Middle frontal gyrus (tissue), 1 donor: ENCODE results near the gene ABLIM1.
"Not testable (repeated sequence)": the region's sequence is repeated elsewhere in the genome, so short reads cannot be mapped to it uniquely, and the experiment has no call there.

Source experiments
- DNase-seq: peaks from one replicate; pipeline ENCODE4 v3.0.0-alpha.2; 2015; ENCODE audit warnings: low spot score; ENCODE audit errors: extremely low spot score

Gene ABLIM1

DNA sequence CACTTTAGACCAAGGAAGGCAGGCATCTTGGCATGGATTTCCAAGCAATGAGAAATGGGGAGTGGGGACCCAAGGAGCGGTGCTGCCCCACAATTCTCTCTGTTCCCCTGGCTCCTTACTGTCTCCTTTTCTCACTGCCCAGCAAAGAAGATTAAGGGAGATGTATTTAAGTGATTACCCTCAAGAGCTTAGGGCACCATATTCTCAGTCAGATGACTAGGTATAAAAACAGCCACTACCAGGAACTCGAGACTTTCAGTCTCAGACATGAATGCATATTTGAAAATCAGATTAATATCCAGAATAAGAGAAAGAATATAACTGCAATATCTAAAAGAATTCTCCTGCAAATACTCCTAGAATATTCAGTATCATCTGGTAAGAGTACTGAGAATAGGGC is at the start of gene ABLIM1:
TSS of gene ABLIM1 (minus strand) at position 101 of the 400 bp plus-strand sequence. CDS start at position 26, 75 bp downstream.
- DNase-seq = no peak

DNA sequence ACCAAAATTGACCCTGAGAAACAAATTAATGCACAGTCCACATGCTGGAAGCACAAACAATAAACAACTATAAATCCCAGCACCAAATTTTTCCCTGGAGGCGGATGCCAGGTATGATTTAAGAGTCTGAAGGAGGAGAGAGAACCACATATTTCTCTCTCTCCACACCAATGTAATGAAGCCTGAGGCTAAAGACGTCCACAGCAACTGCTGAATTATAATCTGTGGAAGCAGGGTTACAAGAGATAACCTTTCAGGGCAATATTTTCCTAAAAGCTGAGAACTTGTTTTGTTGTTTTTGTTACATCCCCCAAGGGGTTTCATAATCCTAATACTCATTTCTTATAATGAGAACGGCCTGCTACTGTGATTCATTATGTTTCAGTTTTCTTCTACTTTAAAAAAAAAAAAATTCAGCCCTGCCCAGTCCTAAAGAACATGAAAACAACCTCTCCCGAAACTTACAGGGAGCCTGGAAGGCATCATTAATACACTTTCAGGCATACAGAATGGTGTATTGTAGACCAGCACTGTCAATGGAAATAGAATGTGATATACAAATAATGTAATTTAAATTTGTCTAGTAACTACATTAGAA is 48.5 kb upstream of the ABLIM1 start:
- DNase-seq = no peak

DNA sequence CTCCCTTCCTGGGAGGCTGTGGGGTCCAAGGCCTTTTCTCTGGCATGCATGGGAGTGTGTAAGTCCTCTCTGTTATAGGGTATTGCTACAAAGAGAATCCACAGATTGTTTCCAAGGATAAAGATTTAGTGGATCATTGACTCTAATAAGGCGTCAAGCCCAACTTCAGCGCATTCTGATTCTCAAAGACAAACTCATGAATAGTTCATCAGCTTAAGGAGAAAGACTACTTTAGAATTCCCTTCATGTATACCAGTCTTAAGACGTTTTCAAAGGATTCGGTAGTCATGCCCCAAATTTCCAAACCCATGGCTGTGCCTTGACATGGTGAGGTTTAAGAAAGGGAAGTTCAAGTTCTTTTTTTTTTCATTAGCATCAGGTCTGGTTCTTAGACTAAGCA is 46.6 kb upstream of the ABLIM1 start:
- DNase-seq = no peak

DNA sequence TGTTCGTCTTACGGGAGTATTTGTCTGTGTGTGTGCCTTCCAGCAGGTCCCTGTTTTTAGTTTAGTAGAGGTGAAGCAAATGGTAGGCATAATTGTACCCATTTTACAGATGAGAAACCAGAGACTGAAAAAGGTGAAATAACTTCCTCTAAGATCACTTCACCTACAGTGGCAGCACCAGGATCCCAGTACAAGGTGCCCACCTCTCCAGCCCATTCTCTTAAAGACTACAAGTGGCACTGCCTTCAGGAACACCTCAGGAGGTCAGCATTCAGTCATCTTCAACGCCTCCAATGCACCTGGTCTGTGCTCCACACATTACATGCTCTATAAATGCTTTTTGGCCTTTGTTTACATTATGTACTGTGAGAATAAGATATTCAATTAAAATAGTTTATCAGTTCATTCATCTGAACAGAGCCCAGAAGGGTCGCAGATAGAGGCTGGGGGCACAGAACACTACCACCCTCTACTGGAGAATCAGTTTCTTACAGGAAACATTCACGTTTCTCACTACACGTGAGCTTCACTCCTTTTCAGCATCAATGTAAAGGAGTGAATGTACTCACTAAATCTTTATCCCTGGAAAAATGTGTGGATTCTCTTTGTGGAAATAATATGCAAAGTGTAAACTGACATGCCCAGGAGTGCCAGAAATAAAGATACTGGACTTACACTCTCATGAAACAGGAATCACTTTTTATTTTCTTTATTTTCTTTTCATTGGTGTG is 45.5 kb upstream of the ABLIM1 start:
- no peak for DNase-seq

DNA sequence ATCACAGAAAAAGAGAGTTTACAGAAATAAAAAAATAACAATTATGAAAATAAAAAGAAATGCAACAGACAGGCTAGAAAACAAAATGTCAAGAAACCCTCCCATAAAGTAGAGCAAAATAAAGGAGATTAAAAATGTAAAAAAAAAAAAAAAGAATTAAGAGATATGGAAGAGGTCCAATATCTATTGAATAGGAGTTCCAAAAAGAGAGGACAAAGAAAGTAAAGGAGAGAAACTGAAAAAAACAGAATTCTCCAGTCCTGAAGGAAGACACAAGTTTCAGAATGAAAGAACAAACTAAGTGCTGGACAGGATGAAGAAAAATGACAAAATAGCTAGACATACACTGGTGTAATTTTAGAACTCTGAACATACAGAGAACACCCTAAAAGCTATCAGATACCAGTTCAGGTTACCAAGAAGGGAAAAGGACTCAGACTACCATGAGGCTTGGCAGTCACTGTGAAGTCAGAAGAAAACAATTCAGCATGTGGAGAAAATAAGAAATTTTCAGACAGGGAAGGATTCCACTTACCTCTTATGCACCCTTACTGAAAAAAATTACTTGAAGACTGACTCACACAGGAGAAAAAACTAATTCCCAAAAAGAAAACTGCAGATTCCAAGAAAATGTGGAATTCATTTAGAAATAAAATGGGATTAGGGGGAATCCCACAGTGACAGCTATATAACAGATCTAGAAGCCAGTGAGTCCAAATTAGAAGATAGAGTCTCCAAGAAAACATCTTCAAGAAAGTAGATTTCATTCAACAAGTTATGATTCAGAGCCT is 40.4 kb upstream of the ABLIM1 start:
- no peak for DNase-seq

DNA sequence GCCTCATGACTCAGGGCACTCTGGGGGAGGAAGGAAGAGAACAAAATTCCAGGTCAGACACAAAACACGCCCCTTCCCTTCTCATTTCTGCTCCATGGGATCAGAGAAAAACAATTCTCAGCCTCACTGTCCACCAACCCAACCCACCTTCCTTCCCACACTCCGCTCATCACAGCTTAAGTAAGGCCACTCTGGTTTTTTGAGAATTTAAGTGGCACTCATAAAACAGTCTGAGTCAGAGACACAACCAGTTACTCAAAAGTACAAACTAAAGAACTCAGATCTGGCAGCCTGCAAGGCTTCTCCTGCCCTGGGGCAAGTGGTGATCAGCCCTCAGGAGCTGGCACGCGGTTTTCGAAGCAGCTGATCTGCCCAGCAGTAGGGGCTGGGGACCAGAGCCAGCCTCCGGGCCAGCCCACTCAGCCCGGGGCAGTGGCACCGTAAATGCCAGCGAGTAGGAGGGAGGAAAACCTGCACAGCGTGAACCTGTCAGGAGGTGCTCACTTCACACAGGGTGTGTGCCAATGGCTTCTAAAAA is 39.1 kb upstream of the ABLIM1 start:
- DNase-seq = no peak

DNA sequence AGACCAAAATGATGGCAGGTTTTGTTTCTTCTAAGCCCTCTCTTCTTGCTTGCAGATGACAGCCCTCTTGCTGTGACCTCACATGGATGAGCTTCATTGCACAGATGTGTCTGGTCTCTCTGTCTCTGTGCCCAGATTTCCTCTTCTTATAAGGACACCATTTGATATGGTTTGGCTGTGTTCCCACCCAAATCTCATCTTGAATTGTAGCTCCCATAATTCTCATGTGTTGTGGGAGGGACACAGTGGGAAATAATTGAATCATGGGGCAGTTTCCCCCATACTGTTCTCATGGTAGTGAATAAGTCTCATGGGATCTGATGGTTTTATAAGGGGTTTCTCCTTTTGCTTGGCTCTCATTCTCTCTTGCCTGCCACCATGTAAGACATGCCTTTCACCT is 38.2 kb upstream of the ABLIM1 start:
- not testable (repeated sequence) for DNase-seq

DNA sequence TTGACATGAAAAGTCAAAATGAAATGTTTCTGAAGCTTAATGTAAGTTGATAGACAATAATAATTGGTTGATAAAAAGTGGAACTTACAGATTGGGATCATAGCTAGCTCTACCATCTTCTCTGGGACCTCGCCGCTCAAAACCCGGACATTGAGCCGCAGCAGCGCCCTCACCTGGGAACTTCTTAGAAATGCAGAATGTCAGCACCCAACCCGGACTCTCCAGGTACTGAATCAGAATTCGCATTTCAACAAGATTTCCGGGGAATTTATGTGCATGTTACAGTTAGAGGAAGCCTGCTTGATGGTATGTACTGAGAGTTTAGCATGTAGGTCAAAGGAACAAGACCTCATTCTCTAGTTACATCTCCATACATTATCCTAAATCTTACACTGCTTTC is 36.7 kb upstream of the ABLIM1 start:
- DNase-seq = no peak

DNA sequence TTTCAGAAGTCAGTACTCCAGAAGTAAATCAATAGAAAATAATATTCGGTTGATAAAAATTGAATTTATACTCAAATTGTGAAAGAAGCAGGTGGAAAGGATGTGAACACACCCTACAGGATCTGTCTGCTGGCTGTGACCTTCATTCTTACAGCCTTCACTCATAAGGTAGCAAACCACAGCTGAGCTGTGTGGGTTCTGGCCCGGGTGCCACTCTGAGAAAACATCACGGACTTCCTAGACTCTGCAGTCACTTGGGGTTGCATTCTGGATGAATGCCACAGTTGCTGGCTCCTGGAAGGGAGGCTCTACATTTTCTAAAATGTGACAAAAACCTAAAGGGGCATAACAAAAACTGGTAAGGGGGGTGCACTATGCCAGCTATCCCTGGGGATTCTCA is 36.0 kb upstream of the ABLIM1 start:
- no peak for DNase-seq

DNA sequence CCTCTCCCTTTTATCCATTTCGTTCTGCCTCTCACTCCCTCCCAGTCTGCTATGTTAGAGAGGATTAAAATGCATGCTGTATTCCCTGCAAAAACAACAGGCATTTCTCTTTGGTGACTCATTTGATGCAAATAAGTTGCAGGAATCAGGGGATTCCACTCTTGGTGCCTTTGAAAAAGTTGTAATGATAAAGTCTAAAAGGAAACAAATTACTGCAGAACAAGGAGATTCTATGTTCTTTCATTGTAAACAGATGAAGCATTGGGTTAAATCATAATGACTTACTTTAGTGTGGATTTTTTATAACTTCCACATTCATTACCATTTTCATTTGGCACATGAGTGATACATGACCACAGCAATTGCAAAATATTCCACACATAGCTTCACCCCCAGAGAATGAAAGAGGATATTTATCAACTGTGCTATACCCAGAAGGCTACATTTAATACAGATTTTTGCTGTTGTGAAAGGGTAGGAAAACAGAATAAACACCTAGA is 33.4 kb upstream of the ABLIM1 start:
- no peak for DNase-seq

DNA sequence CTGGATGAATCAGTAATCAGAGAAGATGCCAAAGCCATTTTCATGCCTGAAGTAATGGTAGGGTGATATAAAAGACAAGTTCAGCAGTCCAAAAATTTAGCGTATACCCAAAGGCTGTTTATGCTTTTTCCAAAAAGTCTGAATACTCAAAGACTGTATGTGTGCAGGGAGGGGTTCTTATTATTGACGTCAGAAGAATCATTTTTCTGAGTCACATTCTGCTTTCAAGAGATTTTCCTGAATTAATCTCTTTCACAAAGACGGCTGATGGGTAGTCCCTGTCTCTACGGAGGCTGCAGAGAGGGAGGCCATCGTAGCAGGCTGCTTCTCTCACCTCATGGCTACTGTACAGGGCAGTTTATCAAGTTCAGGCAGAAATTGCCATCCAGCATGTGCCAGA is 30.7 kb upstream of the ABLIM1 start:
- DNase-seq = no peak

DNA sequence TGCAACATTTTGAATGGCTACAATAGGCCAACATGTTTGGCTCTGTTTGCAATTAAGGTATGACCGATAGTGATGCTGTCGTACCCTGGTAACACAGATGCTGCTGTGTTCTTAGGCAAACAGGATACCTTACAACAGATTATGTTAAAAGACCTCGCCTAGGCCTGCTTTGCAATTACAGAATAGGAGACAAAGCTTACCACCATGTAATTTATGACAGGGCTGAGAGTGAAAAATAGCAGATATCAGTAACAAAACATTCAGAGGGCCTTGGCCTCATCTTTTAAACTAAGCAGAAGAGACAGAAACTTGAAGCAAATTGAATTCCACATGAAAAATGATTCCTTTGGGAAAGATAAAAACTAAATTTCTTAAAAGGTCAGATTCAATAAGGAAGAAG is 29.4 kb upstream of the ABLIM1 start:
- no peak for DNase-seq

DNA sequence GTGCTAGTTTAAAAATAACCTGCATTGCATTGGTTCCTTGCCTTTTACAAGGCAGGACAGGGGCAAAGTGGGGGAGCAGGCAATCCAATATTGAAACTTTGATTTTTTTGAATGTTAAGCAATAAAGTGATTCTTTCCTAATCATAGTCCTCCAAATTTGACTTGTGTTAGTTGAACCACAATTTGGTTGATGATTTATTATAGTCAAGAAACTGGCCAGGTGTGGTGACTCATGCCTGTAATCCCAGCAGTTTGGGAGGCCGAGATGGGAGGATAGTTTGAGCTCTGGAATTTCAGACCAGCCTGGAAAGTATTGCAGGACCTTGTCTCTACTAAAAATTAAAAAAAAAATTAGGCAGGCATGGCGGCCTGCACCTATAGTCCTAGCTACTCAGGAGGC is 27.9 kb upstream of the ABLIM1 start:
- no peak for DNase-seq

DNA sequence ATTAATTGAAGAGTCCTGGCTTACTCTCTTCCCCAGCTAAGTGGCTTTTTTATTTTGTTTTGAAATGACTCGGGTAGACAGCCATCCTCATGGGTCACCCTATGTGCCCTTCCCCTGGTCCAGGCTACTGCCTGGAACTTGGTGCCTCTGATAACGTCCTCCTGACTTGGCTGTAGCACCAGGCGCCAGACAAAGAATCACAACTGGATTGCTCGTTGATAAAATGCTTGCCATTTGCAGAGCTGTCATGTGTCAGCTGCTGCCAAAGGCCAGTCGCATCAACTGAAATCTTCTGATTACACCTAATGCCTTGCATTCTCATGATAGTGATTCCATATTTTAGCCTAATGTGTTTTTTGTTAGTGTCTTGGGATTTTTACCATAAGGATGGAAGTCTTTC is 27.4 kb upstream of the ABLIM1 start:
- DNase-seq = no peak

DNA sequence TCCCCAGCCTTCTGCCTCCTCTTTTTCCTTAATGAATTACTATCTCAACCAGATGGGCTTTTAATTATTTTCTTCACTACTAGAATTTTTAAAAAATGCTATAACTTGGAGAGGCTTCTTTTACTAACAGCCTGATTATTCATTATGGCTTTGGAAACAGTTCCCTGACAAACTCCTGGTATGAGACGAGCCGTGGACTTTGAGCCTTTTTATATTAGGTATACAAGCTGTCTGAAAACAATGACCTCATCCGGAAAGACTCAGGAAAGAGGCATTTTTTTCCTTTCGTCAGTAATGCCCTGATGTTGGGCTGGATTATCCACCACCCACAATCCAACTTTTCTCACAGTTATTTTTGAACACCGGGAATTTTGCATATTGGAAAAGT is 26.7 kb upstream of the ABLIM1 start:
- no peak for DNase-seq

DNA sequence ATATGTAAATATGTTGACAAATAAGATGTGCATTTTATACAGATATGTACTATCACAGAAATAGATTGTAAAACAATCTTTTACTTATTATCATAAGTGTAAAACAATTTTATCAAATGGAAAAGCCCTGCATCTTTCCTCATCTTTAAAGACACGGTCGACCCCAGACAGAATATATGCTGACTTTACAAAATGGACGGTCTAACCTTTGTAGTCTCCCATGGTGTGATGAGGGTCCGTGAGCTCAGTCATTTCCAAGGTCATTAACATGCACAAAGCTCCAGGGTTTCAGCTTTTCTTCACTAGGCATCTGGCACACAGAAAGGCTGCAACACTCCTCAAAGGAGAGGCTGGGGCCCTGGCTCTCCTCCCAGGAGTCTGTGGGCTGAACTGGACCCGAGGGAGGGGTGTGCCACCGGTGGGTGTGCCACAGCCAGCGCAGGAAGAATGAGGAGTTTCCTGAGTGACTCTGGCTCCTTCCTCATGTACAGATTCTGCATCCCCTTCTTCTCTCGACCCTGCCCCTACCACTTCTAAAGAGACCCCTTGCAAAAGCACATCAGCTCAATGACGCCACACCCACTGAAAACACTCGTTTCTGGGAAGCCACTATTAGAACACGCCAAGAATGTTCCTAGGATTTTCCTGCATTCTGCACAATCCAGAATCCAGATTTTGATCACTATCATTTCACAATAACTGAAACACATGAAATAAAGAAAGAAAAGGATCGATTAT is 26.2 kb upstream of the ABLIM1 start:
- DNase-seq = no peak

DNA sequence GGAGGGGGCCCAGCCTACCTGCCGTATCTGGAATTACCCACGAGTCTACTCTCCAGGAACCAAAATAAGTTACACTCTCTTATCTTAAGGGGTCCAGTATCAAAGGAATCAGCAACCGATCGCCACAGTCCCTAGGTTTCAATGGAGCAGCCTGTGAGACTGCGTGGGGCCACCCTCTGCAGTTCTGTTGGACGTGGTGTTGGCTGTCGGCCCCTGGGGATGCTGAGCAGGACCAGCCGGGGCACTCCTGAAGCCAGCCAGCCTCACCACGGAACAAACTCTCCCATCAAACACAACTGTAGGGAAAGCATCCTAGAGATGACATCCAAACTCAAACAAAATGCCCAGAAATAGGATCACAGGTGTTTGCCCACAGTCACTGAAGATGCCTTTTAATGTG is 25.5 kb upstream of the ABLIM1 start:
- DNase-seq = no peak

DNA sequence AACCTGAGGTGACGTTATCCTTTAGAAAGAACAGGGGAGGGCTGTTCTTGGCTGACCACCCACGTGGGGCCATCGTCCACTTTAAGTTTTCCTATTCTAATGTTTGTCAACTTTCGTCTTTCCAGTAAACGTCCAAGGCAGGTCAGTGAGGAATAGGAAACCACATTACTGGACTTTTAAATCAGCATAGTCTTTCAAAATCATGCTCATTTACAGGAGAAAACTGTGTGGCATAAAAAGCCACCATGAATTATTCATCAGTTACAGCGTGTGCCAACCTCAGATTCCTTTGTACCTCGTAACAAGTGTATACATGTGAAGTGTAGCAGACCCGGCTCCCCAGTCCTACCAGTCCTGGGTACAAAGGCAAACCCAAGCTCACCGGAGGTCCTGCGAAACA is 25.1 kb upstream of the ABLIM1 start:
- DNase-seq = no peak

DNA sequence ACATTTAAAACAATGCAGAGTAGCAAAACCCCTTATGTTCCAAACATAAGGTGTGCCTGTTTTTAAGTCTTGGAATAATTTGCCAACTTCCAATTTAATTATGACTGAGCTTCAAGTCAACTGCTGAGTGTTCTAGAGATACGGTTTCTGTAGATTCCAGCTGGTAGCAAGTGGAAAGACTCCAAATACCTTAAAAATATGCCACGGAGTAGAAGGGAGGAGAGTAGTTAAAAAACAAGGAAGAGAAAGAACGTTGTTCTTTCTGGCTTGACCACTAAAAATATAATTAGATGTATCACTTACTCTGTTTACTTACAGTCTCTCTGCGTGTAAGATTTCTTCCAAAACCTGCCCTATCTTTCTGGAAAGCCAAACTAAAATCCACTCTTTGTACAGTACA is 24.5 kb upstream of the ABLIM1 start:
- DNase-seq = no peak

DNA sequence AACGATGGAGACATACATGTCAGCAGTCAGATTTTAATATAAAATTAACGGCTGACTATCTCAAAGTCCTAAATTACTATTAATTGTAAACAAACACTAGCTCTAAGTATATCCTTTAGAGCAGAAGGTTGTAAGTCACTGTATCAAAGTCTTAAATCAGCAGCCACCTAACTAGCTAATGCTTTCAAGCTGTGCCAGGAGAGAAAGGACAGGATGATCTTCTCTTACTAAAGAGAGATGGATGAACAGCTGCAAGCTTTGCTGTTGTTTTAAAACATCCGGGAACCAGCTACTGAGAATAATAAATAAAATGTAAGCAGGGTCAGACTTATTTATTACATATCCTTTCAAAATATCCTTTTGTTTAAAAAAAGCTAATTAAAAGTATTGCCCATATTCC is 24.0 kb upstream of the ABLIM1 start:
- DNase-seq = no peak

DNA sequence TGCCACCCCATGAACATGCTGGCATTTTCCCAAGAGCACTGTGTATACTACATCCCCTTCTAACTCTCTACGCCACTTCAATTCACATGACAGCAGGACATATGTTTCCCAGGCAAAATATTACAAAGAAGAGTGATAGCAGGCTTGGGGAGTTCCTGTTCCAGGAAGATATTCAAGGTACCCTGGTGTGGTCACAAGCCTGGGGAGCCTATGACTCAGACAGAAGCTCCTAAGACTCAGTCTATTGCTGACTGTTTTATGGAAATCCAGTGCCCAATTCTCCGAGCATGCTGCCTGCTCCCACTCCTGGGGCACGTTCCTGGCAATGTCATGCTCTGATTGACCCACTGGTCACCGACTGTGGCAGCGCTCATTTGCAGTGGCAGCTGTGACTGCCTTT is 23.5 kb upstream of the ABLIM1 start:
- no peak for DNase-seq
